Measurements from ENCODE around the gene CEBPB. TPM values are rescaled to one million over a fixed set of nuclear protein-coding genes. Genes with fewer than 3 reads are reported as not detected.

The CEBPB gene
- total RNA-seq, 1 donor from 2014 or later: 11.3 TPM

DNA sequence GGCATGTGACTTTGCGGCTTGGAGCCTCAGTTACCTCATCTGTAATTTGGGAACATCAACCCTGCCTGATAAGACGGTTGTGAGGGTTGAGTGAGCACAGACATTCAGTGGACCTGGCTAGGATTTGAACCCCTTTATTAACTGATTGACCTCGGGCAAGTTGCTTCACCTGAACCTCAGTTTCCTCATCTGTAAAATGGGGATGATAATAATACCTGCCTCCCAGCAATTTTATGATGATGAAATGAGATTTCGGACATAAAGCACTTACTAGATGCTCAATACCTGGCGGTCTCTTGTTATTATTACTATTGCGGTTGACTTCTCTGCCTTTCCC is 51.5 kb downstream of the CEBPB start:
- Mint-ChIP-seq H3K27ac (ENCODE audit: unreplicated experiment) (no peak overlapping the region), H3K27me3 (ENCODE audit: unreplicated experiment) (peaks cover 14% of the 10 kb centered on the region), H3K4me3 (ENCODE audit: unreplicated experiment) (no peak overlapping the region), H3K36me3 (ENCODE audit: unreplicated experiment) (no peaks in the 10 kb centered on the region), H3K4me1 (ENCODE audit: low read depth, unreplicated experiment) (no peaks in the 10 kb centered on the region), H3K9me3 (ENCODE audit: unreplicated experiment) (peaks cover 3% of the 10 kb centered on the region)
- no peak for DNase-seq
- no peak for TF ChIP-seq CTCF (IDR thresholded peaks at IDR 0.05; ENCODE audit: partially characterized antibody, unreplicated experiment)

Other genes starting within 250 kb of the CEBPB start
- gene SNAI1, start 207.8 kb upstream of the CEBPB start, total RNA-seq (ENCODE audit: unreplicated experiment): 3.9 TPM
- gene UBE2V1, start 77.7 kb upstream of the CEBPB start, total RNA-seq (ENCODE audit: unreplicated experiment): 149 TPM
- gene PEDS1, start 37.1 kb upstream of the CEBPB start, total RNA-seq (ENCODE audit: unreplicated experiment): 29.3 TPM